ENCODE data around the gene PPP3CA. TPM values are rescaled to one million over a fixed set of nuclear protein-coding genes. Genes with fewer than 3 reads are reported as not detected.

Gene PPP3CA
- total and polyA plus RNA-seq, 2 experiments from 2014 or later: 27.0 to 45.2 TPM

DNA sequence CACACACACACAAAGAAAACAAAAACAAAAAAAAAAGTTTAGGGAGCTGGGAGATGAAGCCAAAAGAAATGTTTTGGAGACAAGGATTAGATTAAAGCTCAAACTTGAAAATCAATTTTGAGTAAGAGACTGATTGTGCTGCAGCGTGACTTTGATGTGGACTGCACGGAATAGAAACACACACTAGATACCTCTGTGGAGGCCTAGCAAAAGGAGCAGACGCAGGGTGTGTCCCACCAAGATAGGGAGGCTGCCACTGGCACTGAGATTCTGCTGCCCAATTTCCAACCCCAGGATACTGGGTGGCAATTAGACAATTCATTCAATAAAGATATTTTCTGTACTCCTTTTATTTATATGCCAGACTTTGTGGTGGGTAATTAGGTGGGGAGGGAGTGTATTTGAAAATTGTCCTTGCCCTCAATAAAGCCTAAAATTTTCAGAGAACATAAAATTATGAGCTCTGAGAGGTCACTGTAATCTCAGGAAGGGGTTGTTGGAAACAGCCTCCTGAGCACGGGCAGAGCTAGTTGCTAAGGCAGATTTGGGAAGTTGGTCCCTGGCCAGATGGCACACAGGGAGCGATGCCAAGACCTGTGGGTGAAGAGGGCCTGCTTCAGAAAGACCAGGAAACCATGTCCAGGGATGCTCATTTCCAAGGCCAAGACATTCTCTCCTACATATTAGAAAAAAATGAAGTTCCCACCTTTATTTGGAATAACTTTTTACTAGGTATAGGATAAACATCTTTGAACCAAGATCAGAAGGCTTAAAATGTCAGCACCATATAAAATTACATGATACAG is 1.9 kb upstream of the PPP3CA start:
- Histone ChIP-seq H3K9me2 (ENCODE audit: insufficient read depth) (no peaks in the 10 kb centered on the region), H4K20me1 (replicated peaks; ENCODE audit: insufficient read depth) (no peaks in the 10 kb centered on the region), H3K4me1 (ENCODE audit: insufficient read depth) (peaks cover 16% of the 10 kb centered on the region), H3F3A (replicated peaks; ENCODE audit: low read depth) (0 out of 2 replicates have a peak, but pooled peaks cover 3% of the 10 kb centered on the region), H3K27me3 (ENCODE audit: insufficient read depth) (peaks cover 27% of the 10 kb centered on the region), H3K27ac (ENCODE audit: low read depth) (no peak overlapping the region), H3K79me2 (replicated peaks; ENCODE audit: insufficient read depth) (peaks cover 16% of the 10 kb centered on the region), H3K4me2 (peak overlapping the region; percentile 97), H3K36me3 (ENCODE audit: insufficient read depth) (no peaks in the 10 kb centered on the region), H2AFZ (peak overlapping the region; percentile 96), H3K4me3 (peak overlapping the region; percentile 95)
- peaks cover 4% of the 10 kb centered on the region; the same call in 1 of the 3 replicates for H3K9me3 Mint-ChIP-seq
- H3K27me3 Mint-ChIP-seq (ENCODE audit: insufficient read depth, low read depth, poor library complexity): peaks cover 17% of the 10 kb centered on the region
- TF ChIP-seq ZNF114 (CRISPR knock-in tag; IDR thresholded peaks at IDR 0.05): no peak
- TF ChIP-seq NANOG (IDR thresholded peaks at IDR 0.05; ENCODE audit: borderline replicate concordance): no peak
- no peak for TF ChIP-seq STAT1 (IDR thresholded peaks at IDR 0.05; ENCODE audit: unreplicated experiment)
- TF ChIP-seq ZNF331 (CRISPR knock-in tag; IDR thresholded peaks at IDR 0.05; ENCODE audit: low read depth): no peak
- TF ChIP-seq, protein P1, sequence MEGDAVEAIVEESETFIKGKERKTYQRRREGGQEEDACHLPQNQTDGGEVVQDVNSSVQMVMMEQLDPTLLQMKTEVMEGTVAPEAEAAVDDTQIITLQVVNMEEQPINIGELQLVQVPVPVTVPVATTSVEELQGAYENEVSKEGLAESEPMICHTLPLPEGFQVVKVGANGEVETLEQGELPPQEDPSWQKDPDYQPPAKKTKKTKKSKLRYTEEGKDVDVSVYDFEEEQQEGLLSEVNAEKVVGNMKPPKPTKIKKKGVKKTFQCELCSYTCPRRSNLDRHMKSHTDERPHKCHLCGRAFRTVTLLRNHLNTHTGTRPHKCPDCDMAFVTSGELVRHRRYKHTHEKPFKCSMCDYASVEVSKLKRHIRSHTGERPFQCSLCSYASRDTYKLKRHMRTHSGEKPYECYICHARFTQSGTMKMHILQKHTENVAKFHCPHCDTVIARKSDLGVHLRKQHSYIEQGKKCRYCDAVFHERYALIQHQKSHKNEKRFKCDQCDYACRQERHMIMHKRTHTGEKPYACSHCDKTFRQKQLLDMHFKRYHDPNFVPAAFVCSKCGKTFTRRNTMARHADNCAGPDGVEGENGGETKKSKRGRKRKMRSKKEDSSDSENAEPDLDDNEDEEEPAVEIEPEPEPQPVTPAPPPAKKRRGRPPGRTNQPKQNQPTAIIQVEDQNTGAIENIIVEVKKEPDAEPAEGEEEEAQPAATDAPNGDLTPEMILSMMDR (conservative IDR thresholded peaks at IDR 0.05; ENCODE audit: low read depth in 2 of 2): no peak
- TF ChIP-seq JUNB (IDR thresholded peaks at IDR 0.05; ENCODE audit: unreplicated experiment): no peak
- TF ChIP-seq, protein P2, sequence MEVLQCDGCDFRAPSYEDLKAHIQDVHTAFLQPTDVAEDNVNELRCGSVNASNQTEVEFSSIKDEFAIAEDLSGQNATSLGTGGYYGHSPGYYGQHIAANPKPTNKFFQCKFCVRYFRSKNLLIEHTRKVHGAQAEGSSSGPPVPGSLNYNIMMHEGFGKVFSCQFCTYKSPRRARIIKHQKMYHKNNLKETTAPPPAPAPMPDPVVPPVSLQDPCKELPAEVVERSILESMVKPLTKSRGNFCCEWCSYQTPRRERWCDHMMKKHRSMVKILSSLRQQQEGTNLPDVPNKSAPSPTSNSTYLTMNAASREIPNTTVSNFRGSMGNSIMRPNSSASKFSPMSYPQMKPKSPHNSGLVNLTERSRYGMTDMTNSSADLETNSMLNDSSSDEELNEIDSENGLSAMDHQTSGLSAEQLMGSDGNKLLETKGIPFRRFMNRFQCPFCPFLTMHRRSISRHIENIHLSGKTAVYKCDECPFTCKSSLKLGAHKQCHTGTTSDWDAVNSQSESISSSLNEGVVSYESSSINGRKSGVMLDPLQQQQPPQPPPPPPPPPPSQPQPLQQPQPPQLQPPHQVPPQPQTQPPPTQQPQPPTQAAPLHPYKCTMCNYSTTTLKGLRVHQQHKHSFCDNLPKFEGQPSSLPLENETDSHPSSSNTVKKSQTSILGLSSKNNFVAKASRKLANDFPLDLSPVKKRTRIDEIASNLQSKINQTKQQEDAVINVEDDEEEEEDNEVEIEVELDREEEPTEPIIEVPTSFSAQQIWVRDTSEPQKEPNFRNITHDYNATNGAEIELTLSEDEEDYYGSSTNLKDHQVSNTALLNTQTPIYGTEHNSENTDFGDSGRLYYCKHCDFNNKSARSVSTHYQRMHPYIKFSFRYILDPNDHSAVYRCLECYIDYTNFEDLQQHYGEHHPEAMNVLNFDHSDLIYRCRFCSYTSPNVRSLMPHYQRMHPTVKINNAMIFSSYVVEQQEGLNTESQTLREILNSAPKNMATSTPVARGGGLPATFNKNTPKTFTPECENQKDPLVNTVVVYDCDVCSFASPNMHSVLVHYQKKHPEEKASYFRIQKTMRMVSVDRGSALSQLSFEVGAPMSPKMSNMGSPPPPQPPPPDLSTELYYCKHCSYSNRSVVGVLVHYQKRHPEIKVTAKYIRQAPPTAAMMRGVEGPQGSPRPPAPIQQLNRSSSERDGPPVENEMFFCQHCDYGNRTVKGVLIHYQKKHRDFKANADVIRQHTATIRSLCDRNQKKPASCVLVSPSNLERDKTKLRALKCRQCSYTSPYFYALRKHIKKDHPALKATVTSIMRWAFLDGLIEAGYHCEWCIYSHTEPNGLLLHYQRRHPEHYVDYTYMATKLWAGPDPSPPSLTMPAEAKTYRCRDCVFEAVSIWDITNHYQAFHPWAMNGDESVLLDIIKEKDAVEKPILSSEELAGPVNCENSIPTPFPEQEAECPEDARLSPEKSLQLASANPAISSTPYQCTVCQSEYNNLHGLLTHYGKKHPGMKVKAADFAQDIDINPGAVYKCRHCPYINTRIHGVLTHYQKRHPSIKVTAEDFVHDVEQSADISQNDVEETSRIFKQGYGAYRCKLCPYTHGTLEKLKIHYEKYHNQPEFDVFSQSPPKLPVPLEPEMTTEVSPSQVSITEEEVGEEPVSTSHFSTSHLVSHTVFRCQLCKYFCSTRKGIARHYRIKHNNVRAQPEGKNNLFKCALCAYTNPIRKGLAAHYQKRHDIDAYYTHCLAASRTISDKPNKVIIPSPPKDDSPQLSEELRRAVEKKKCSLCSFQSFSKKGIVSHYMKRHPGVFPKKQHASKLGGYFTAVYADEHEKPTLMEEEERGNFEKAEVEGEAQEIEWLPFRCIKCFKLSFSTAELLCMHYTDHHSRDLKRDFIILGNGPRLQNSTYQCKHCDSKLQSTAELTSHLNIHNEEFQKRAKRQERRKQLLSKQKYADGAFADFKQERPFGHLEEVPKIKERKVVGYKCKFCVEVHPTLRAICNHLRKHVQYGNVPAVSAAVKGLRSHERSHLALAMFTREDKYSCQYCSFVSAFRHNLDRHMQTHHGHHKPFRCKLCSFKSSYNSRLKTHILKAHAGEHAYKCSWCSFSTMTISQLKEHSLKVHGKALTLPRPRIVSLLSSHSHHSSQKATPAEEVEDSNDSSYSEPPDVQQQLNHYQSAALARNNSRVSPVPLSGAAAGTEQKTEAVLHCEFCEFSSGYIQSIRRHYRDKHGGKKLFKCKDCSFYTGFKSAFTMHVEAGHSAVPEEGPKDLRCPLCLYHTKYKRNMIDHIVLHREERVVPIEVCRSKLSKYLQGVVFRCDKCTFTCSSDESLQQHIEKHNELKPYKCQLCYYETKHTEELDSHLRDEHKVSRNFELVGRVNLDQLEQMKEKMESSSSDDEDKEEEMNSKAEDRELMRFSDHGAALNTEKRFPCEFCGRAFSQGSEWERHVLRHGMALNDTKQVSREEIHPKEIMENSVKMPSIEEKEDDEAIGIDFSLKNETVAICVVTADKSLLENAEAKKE (CRISPR knock-in tag; IDR thresholded peaks at IDR 0.05): no peak
- no peak for TF ChIP-seq CREB1 (CRISPR knock-in tag; IDR thresholded peaks at IDR 0.05; ENCODE audit: low read depth)
- no peak for ATAC-seq
- no peak for DNase-seq (ENCODE audit: low spot score)
- peaks cover 20% of the 10 kb centered on the region for H3K4me1 Mint-ChIP-seq
- H3K4me3 Mint-ChIP-seq: peak overlapping the region; percentile 98
- H3K36me3 Mint-ChIP-seq (ENCODE audit: low read depth): no peaks in the 10 kb centered on the region; the same call in 2 of the 3 replicates
- no peak overlapping the region for H3K27ac Mint-ChIP-seq
